Measurements from ENCODE around the gene RALB. TPM values are rescaled to one million over a fixed set of nuclear protein-coding genes. Genes with fewer than 3 reads are reported as not detected.

RALB gene
- total and polyA plus RNA-seq, 2 of the 4 experiments (the other 2 are of a cell fraction): 53.6 to 54.7 TPM

DNA sequence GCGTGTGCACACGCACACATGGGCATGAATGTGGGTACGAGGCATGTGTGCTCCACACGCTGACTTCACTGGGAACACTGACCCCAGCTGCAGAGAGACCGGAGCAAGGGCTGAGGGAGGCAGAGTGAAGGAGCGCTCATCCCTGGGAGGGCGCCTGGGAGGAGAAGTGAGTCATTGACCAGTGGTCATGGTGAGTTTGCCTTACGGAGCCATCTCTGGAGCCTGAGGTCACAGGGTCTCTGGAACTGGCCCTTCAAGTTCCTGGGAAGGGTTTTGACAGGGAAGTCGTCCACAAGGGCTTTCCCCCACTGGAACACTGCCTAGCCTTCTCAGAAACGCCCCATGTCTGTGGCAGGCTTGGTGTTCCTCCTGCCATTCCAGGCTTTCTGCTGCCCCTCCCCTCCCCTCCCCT lies 15.2 kb upstream of the RALB start:
- H4K8ac ChIP-seq (ENCODE audit: low read depth in 2 of 2, low read length in 2 of 2): no peak overlapping the region; a peak in 1 of 4 replicates
- H2BK5ac ChIP-seq (ENCODE audit: low read depth, low read length, poor library complexity, severe bottlenecking): no peak overlapping the region
- peak overlapping the region; percentile 29 for H2AK9ac ChIP-seq (replicated peaks; ENCODE audit: low read depth, low read length, poor library complexity)
- no peak overlapping the region for H3K56ac ChIP-seq (ENCODE audit: extremely low read depth, insufficient read depth, low read length)
- intact Hi-C loops (cut with micrococcal nuclease) (no loop called here), in situ Hi-C loops (cut with MboI; ENCODE audit: low sequenced_read_pairs) (loop anchor here (25.0 kb wide), 1 partner anchor 1000 kb away; no protein-coding TSS in a partner anchor), dilution Hi-C loops (cut with HindIII; ENCODE audit: low sequenced_read_pairs, unreplicated experiment) (no loop called here)
- CTCF ChIA-PET: no interaction called here
- no peaks in the 10 kb centered on the region for H3K36me3 ChIP-seq (ENCODE audit: control insufficient read depth, insufficient read depth, low read length)
- H3K4me2 ChIP-seq (ENCODE audit: low read depth, low read length): 0 out of 2 replicates have a peak overlapping the region, but pooled peaks have one; percentile 25
- peak overlapping the region; percentile 27; the same call in 1 of the 2 replicates for H2BK20ac ChIP-seq (ENCODE audit: low read depth, low read length)
- H3K27ac ChIP-seq (ENCODE audit: insufficient read depth, low read length): no peak overlapping the region
- no peak overlapping the region for H3K18ac ChIP-seq (ENCODE audit: low read depth, low read length)
- POLR2A ChIA-PET (ENCODE audit: unreplicated experiment): no interaction called here
- peaks cover 0 to 7% of the 10 kb centered on the region in 2 experiments; a peak in 1 of 4 replicates for H3K79me1 ChIP-seq (ENCODE audit: low read depth in 1 of 2, low read length in 2 of 2)
- peak; percentile 78 for ATAC-seq (ENCODE audit: low read depth)
- peak; percentile 66 for TF ChIP-seq FOS (IDR thresholded peaks at IDR 0.05; ENCODE audit: low read depth, low read length)
- TF ChIP-seq NFE2L2 (IDR thresholded peaks at IDR 0.05; ENCODE audit: low read depth, low read length): peak; percentile 61; the same call in 1 of the 2 replicates
- TF ChIP-seq BHLHE40 (IDR thresholded peaks at IDR 0.05; ENCODE audit: low read depth, low read length): no peak
- peak; percentile 57; the same call in 1 of the 2 replicates for TF ChIP-seq MAZ (IDR thresholded peaks at IDR 0.05; ENCODE audit: borderline replicate concordance, low read depth, low read length)
- peak overlapping the region; percentile 2 for H2AFZ ChIP-seq (replicated peaks; ENCODE audit: low read length, poor library complexity)
- H4K20me1 ChIP-seq (ENCODE audit: insufficient read depth, low read length): no peaks in the 10 kb centered on the region; the same call in 1 of the 2 replicates
- 40% methylated on average over 1 of the region's 10 CpGs; no CpG with 5 or more reads in 1 of the 2 experiments for WGBS, 2 experiments (ENCODE audit: extremely low coverage in 2 of 2, insufficient read length in 1 of 2)
- no TSS peak for BruUV-seq (replicated peaks)
- no peaks in the 10 kb centered on the region for H3K9me3 ChIP-seq (ENCODE audit: control insufficient read depth, insufficient read depth, low read length)
- peak overlapping the region; percentile 15; the same call in 1 of the 3 replicates for H2BK15ac ChIP-seq (ENCODE audit: low read depth, low read length)
- no peak overlapping the region for H3K23ac ChIP-seq (ENCODE audit: low read depth, low read length)
- H4K91ac ChIP-seq (ENCODE audit: insufficient read depth, low read depth, low read length): no peak overlapping the region
- no peak overlapping the region for H3K4me3 ChIP-seq (ENCODE audit: insufficient read depth, low read depth, low read length)
- no peaks in the 10 kb centered on the region for H3K27me3 ChIP-seq (ENCODE audit: control insufficient read depth, insufficient read depth, low read length)
- H3K4me1 ChIP-seq (ENCODE audit: control insufficient read depth, insufficient read depth, low read length): peaks cover 20% of the 10 kb centered on the region
- H3K9ac ChIP-seq (ENCODE audit: low read depth, low read length): no peak overlapping the region
- peaks cover 15% of the 10 kb centered on the region for H3K9me1 ChIP-seq (ENCODE audit: insufficient read depth, low read length)
- no peak overlapping the region for H4K5ac ChIP-seq (ENCODE audit: low read depth, low read length)
- peak overlapping the region; percentile 45; the same call in 1 of the 2 replicates for H3K4ac ChIP-seq (ENCODE audit: low read depth, low read length)
- H3K14ac ChIP-seq (replicated peaks; ENCODE audit: low read depth, low read length): no peak overlapping the region
- DNase-seq: peak; percentile 80
- H2BK120ac ChIP-seq (ENCODE audit: low read depth, low read length): peak overlapping the region; percentile 3; the same call in 1 of the 2 replicates
- peak overlapping the region; percentile 91 for H2AK5ac ChIP-seq (ENCODE audit: low read depth, low read length)
